ENCODE measurements around the gene KCNMA1.

GRCh38 chr10:77079592-77080300 is 557.9 kb downstream of the KCNMA1 start:
- TF ChIP-seq CTCF (IDR thresholded peaks at IDR 0.05) (no peak), POLR2AphosphoS5 (IDR thresholded peaks at IDR 0.05) (no peak), POLR2A (IDR thresholded peaks at IDR 0.05) (no peak)
